GM18909 (cell line): ENCODE results near the gene CCDC136.

Source experiments
- ATAC-seq: cut with Tn5 transposase; IDR thresholded peaks from one replicate; pipeline ENCODE4 v1.9.1; 2021; ENCODE audit warnings: mild to moderate bottlenecking; ENCODE audit not compliant: unreplicated experiment, poor library complexity

The CCDC136 gene

GRCh38 chr7:128791121-128791971, at the start of gene CCDC136:
Gene CCDC136 (plus strand): TSS chr7:128791968. CDS start chr7:128792412, 444 bp downstream.
- peak; percentile 83 for ATAC-seq

- ATAC-seq: no peak
These were observed 49.6 kb upstream of the CCDC136 start for GRCh38 chr7:128742206-128742605.

GRCh38 chr7:128743112-128743772, 48.5 kb upstream of the CCDC136 start:
- ATAC-seq: no peak

GRCh38 chr7:128744366-128744905, 47.3 kb upstream of the CCDC136 start:
- ATAC-seq: no peak

DNA sequence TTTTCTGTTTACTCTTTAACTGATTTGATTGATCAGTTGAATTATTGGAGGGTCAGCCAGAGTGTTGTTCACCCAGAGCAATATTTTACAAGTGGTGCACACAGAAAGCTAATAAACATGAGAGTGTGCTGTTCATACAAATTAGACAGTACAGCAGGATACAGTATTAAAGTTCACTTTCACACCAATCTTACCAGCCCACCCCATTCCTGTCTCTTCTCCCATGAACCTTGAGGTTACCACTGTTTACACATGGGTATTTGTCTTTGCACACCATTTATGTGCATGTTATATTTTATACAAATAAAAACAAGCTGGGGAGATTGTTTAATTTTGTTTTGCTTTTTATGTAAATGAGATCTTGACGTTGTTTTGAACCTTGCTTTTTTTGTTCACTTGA, 46.1 kb upstream of the CCDC136 start:
- ATAC-seq: no peak

DNA sequence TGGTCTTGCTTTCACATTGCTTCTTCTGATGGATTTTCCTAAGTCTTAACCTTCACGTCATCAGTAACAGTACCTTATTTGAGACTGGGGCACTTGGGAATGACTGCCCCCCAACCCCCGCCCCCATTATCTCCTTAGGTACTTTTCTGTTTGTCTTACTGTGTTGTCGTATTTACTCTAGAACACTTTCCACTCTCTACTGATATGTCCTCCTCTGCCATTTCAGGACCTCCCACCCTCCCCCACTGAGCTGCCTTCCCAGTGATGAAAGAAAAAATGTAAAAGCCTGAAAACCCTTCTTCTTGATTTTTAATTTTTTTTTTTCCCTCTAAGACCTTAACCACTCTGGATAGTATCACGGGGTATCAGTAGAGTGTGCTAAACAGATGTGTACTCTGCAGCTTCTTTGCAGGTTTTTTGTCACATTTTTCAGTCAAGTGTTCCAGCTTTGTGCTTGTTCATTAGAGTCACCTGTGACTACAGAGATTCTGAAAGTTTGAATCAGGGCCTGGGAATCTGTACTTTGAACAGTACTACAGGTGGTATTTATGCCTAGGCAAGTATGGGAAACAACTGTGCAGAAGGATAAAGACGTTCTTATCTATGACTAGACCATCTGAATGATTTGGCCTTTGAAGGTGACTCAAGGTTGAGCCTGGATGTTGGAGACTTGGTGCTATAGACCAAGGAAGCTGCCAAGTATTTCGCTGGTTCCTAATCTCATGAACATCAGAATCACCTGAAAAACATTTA, 44.3 kb upstream of the CCDC136 start:
- no peak for ATAC-seq

- no peak for ATAC-seq
These were observed 39.5 kb upstream of the CCDC136 start for GRCh38 chr7:128752251-128752650.

DNA sequence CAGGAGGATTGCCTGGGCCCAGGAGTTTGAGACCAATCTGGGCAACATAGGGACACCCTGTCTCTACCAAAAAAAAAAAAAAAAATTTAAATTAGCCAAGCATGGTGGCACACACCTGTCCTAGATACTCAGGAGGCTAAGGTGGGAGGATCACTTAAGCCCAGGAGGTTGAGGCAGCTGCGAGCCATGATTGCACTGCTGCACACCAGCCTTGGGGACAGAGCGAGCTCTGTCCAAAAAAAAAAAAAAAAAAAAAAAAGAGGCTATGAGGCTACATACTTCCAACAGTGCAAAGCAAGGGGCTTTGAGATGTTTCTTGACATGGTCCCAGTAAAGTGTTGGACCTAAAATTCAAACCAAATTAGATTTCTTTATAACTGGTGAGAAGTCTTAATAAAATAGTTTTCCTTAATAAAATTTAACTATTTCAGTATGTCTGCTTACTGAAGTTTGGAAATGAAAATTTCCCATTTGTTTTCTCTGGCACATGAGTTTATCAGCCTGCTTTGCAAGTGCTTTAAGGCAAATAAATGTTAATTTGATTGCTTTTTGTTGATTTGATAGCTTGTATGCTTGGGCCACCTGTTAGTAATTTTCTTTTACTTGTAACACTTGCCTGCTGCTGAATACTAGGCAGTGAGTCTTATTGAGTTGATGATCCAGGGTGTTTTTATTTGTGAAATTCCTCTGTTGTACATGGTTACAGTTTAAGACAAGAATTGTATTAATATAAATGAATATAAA, 36.5 kb upstream of the CCDC136 start:
- no peak for ATAC-seq

DNA sequence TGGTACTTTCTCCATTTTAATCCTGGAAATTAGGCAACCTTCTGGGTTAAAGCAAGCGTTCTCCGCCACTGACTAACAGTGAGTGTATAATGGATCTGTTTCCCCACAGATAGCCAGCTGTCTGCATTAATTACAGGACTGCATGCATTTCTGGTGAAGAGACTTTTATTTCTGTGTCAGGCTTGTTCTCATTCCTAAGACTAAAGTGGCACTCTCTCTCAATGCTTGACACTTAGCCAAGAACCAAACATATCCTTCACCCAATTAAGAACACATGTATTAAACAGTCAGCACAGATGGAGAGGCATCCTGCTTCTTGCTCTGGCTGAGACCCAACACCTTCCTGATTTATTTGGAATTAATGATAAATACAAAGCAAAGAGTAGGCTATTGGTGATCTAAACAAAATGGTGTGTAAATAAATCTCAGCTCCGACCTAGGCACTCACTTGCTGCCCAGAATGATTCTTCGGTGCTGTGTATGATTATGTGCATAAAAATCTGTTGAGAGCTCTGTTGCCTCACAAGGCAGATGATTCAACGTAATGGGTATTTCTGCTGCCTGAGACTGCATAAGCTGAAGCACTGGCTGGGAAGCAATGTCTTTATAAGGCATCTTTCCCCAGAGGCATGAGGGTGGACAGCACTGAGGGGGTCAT, 35.8 kb upstream of the CCDC136 start:
- ATAC-seq: no peak

GRCh38 chr7:128757203-128757602, 34.6 kb upstream of the CCDC136 start:
- no peak for ATAC-seq

- ATAC-seq: no peak
These were observed 33.2 kb upstream of the CCDC136 start for GRCh38 chr7:128758553-128758952.

DNA sequence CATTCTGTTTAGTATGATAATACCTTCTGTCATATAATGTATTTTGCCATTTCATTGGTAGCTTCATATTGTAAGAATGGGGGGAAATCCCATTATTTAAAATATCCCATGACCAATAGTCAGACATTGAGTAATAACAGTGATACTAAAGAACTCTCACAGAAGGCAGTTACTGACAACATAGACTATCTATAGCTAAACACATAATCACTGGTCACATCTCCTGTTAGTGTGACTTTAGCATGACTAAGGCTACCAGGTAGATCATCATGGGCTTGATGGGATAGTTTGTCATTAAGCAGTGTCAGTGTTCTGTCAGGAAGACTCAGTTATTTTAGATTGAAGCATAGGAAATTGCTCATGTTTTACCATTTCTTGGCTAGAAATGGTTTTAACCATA, 32.5 kb upstream of the CCDC136 start:
- ATAC-seq: no peak

DNA sequence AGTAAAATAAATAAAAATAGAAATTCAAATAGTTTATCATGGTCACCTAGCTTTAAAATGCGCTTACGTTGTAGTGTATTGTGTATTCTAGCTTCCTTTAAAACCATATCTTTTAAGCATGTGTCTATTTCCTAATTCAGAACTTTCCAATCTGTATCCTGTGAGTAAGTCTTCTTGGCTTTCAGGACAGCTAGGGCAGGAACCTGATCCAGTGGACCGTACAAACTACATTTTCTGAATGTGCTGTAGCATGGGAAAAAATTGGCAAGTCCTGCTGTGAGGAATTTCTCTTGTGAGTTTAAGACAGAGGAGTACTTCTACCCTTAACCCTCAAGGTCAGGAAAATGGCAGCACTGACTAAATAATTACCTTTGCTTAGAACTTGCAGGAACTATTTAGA, 28.2 kb upstream of the CCDC136 start:
- ATAC-seq: no peak

GRCh38 chr7:128767475-128768110, 24.2 kb upstream of the CCDC136 start:
- no peak for ATAC-seq

DNA sequence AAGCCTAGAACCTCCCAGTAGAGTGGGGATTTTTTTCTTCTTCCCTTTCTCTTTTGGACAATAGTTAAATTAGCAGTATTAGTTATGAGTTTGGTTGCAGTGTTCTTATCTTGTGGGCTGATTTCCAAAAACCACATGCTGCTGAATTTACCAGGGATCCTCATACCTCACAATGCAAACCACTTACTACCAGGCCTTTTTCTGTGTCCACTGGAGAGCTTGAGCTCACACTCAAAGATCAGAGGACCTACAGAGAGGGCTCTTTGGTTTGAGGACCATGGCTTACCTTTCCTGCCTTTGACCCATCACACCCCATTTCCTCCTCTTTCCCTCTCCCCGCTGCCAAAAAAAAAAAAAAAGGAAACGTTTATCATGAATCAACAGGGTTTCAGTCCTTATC, 21.5 kb upstream of the CCDC136 start:
- ATAC-seq: no peak

- ATAC-seq: no peak
These were observed 18.2 kb upstream of the CCDC136 start for GRCh38 chr7:128773604-128774003.

DNA sequence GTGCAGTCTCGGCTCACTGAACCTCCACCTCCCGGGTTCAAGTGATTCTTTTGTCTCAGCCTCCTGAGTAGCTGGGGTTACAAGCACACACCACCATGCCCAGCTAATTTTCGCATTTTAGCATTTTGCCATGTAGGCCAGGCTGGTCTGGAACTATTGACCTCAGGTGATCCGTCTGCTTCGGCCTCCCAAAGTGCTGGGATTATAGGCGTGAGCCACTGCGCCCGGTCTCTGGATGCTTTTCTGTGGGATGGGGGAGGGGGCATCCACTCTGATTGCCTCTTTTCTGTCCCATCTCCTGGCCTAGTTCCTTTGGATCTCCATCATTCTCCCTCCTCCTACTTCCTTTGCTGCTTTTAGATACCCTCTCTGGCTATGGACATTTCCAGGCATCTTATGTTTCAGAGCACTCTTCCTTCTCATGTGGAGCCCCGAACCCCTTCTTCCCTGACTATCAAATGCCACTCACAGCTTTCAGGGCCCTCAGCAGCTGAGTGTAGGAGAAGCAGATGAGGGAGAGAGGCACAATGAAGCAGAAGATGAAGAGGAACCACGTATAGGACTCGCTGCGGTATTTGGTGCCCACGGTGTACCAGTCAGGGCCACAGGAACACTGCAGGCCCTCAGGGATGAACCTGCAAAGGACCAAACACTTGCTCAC, 17.6 kb upstream of the CCDC136 start:
- ATAC-seq: no peak

DNA sequence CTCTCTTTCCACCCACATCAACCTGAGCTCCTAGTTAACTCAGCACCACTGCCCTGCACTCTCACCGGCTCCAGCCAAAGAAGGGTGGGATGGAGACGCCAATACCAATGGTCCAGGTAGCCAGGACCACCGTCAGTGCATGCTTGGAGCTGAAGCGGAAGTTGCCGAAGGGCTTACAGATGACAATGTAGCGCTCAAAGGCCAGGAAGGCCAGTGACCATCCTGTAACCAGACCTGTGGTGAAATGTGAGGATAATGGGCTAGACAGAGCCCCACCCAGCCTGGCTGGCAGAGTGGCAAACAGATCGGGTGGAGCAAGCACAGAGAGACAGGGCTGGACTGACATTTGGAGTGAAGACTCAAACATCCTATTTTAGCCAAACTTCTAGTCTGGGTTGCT, 16.8 kb upstream of the CCDC136 start:
- no peak for ATAC-seq
